H1 (cell line): ENCODE data around the gene HOXB9. TPM values are rescaled to one million over a fixed set of nuclear protein-coding genes. Genes with fewer than 3 reads are reported as not detected.
A peak's percentile ranks its signal among the peaks of the same experiment; 100 is the strongest.

ENCODE experiments used
- CTCF ChIA-PET: fragments of 300-600 bp; sonication (Branson Sonifier 250); formaldehyde crosslinking; loops from one replicate; lab custom pipeline; 2021; ENCODE audit not compliant: partially characterized antibody; lab: Charles Lee
- POLR2A ChIA-PET: fragments of 300-600 bp; sonication (Branson Sonifier 250); formaldehyde crosslinking; loops from one replicate; lab custom pipeline; 2021; ENCODE audit warnings: inconsistent platforms; ENCODE audit not compliant: partially characterized antibody; lab: Charles Lee
- DNase-seq, 2 experiments: peaks; one replicate each; pipeline versions ENCODE4 v3.0.0 to v3.0.0-alpha.2; 2010 to 2022; ENCODE audit warnings: low spot score in 2 of 2, low read depth in 1 of 2, mixed read lengths in 1 of 2
- FAIRE-seq: peaks from 2 replicates; lab custom pipeline; 2011; peaks lifted over from hg19 to GRCh38; lab: Jason Lieb, UNC
- H2AFZ ChIP-seq: 2 replicates; pipeline ENCODE4 v1.8.1; 2012; ENCODE audit warnings: low read length, inconsistent platforms
- H2AK5ac ChIP-seq: 2 replicates; pipeline ENCODE4 v1.6.1; 2013; ENCODE audit warnings: low read depth, low read length
- H2BK120ac ChIP-seq: replicated peaks from 2 replicates; pipeline ENCODE3; 2013; ENCODE audit warnings: low read depth, low read length, inconsistent platforms
- H2BK12ac ChIP-seq: 2 replicates; pipeline ENCODE4 v1.6.1; 2013; ENCODE audit warnings: low read depth, low read length
- H2BK15ac ChIP-seq: 2 replicates; pipeline ENCODE4 v1.6.1; 2013; ENCODE audit warnings: low read length
- H2BK20ac ChIP-seq: 2 replicates; pipeline ENCODE4 v1.6.1; 2013; ENCODE audit warnings: low read length
- H2BK5ac ChIP-seq: 2 replicates; pipeline ENCODE4 v1.6.1; 2013; ENCODE audit warnings: low read depth, low read length
- H3K14ac ChIP-seq: 2 replicates; pipeline ENCODE4 v1.6.1; 2013; ENCODE audit warnings: inconsistent platforms; ENCODE audit not compliant: insufficient read length
- H3K18ac ChIP-seq: 2 replicates; pipeline ENCODE4 v1.6.1; 2013; ENCODE audit warnings: low read length; ENCODE audit errors: extremely low read depth
- H3K23ac ChIP-seq: 2 replicates; pipeline ENCODE4 v1.6.1; 2013; ENCODE audit warnings: inconsistent platforms; ENCODE audit not compliant: insufficient read length
- H3K23me2 ChIP-seq: 2 replicates; pipeline ENCODE4 v1.6.1; 2013; ENCODE audit warnings: low read depth, low read length
- H3K27ac ChIP-seq: 2 replicates; pipeline ENCODE4 v1.6.1; 2011; ENCODE audit warnings: low read depth, low read length, inconsistent platforms
- H3K27me3 ChIP-seq, 4 experiments: replicated peaks in 1 of 4; 1 replicate in 1 of 4; 2 replicates in 3 of 4; pipeline versions ENCODE4 v1.6.1 to v1.8.1; 2011 to 2013; ENCODE audit warnings: low read length in 3 of 4, mild to moderate bottlenecking in 3 of 4, inconsistent platforms in 2 of 4, mixed read lengths in 2 of 4, moderate library complexity in 1 of 4; ENCODE audit not compliant: control insufficient read depth in 3 of 4, insufficient read depth in 3 of 4; ENCODE audit errors: extremely low read depth in 1 of 4
- H3K36me3 ChIP-seq, 4 experiments: 2 replicates each; pipeline versions ENCODE4 v1.6.1 to v1.8.1; 2011 to 2013; ENCODE audit warnings: mild to moderate bottlenecking in 4 of 4, low read length in 3 of 4, moderate library complexity in 2 of 4, control low read depth in 1 of 4, inconsistent platforms in 1 of 4; ENCODE audit not compliant: insufficient read depth in 4 of 4, control insufficient read depth in 2 of 4
- H3K4ac ChIP-seq: replicated peaks from 2 replicates; pipeline ENCODE3; 2013; ENCODE audit warnings: low read length, low read depth, mixed read lengths, inconsistent platforms; ENCODE audit not compliant: insufficient read length
- H3K4me1 ChIP-seq, 4 experiments: replicated peaks in 1 of 4; 1 replicate in 1 of 4; 2 replicates in 3 of 4; pipeline versions ENCODE4 v1.6.1 to v1.8.1; 2011 to 2013; ENCODE audit warnings: low read length in 3 of 4, inconsistent platforms in 2 of 4, mixed read lengths in 1 of 4; ENCODE audit not compliant: insufficient read depth in 4 of 4, control insufficient read depth in 3 of 4
- H3K4me2 ChIP-seq, 2 experiments: 2 replicates each; pipeline versions ENCODE4 v1.6.1 to v1.8.1; 2011 to 2013; ENCODE audit warnings: low read depth in 2 of 2, low read length in 2 of 2, control low read depth in 1 of 2, inconsistent platforms in 1 of 2, mild to moderate bottlenecking in 1 of 2; ENCODE audit not compliant: insufficient read depth in 1 of 2
- H3K4me3 ChIP-seq, 4 experiments: fragments of 200-600, 300-600 bp in 1 of 4; sonication (generic), shearing (Covaris generic), sonication (Bioruptor Twin) in 1 of 4; 2 replicates each; pipeline versions ENCODE4 v1.5.1 to v1.8.1; 2011 to 2016; ENCODE audit warnings: low read length in 4 of 4, low read depth in 3 of 4, control low read depth in 2 of 4, inconsistent platforms in 2 of 4, mild to moderate bottlenecking in 2 of 4, mixed read lengths in 1 of 4, moderate library complexity in 1 of 4; ENCODE audit not compliant: insufficient read depth in 2 of 4; ENCODE audit errors: extremely low read depth in 1 of 4
- H3K56ac ChIP-seq: replicated peaks from 2 replicates; pipeline ENCODE3; 2013; ENCODE audit warnings: low read depth, mild to moderate bottlenecking, mixed read lengths, low read length, inconsistent platforms; ENCODE audit not compliant: insufficient read length
- H3K79me1 ChIP-seq: 2 replicates; pipeline ENCODE4 v1.6.1; 2013; ENCODE audit warnings: low read depth, low read length, control low read depth
- H3K79me2 ChIP-seq, 2 experiments: 2 replicates each; pipeline versions ENCODE4 v1.6.1 to v1.8.1; 2012 to 2013; ENCODE audit warnings: low read length in 2 of 2, mild to moderate bottlenecking in 2 of 2, inconsistent platforms in 1 of 2; ENCODE audit not compliant: insufficient read depth in 2 of 2, control insufficient read depth in 1 of 2
- H3K9ac ChIP-seq, 4 experiments: replicated peaks in 1 of 4; 1 replicate in 1 of 4; 2 replicates in 3 of 4; pipeline versions ENCODE4 v1.6.1 to v1.8.1; 2011 to 2013; ENCODE audit warnings: low read depth in 3 of 4, low read length in 3 of 4, control low read depth in 2 of 4, mild to moderate bottlenecking in 2 of 4, moderate library complexity in 2 of 4, inconsistent platforms in 1 of 4; ENCODE audit errors: extremely low read depth in 1 of 4
- H3K9me3 ChIP-seq, 2 experiments: 2 replicates each; pipeline versions ENCODE4 v1.6.1 to v1.8.1; 2012 to 2013; ENCODE audit warnings: mild to moderate bottlenecking in 2 of 2, moderate library complexity in 2 of 2, control low read depth in 1 of 2, inconsistent platforms in 1 of 2, low read depth in 1 of 2, low read length in 1 of 2, mixed read lengths in 1 of 2; ENCODE audit not compliant: insufficient read depth in 2 of 2
- H4K20me1 ChIP-seq, 2 experiments: replicated peaks in 1 of 2; 2 replicates each; pipeline versions ENCODE3 to v1.8.1; 2011 to 2013; ENCODE audit warnings: inconsistent platforms in 2 of 2, low read length in 2 of 2, mild to moderate bottlenecking in 1 of 2; ENCODE audit not compliant: insufficient read depth in 2 of 2, control insufficient read depth in 1 of 2
- H4K5ac ChIP-seq: 2 replicates; pipeline ENCODE4 v1.6.1; 2013; ENCODE audit warnings: low read length, low read depth, mixed read lengths, inconsistent platforms; ENCODE audit not compliant: insufficient read length
- H4K8ac ChIP-seq: 2 replicates; pipeline ENCODE4 v1.8.0; 2013; ENCODE audit warnings: mild to moderate bottlenecking, moderate library complexity, low read length, inconsistent platforms; ENCODE audit not compliant: insufficient read depth; ENCODE audit errors: extremely low read depth
- H4K91ac ChIP-seq: replicated peaks from 2 replicates; pipeline ENCODE3; 2013; ENCODE audit warnings: low read length, mixed read lengths, inconsistent platforms; ENCODE audit not compliant: insufficient read length
- ASH2L ChIP-seq: fragments of 200-600, 300-600 bp; sonication (generic); IDR thresholded peaks from one replicate; pipeline ENCODE4 v1.7.1; 2017; ENCODE audit warnings: low read length
- BACH1 ChIP-seq: IDR thresholded peaks from 2 replicates; pipeline ENCODE4 v1.6.1; 2012; ENCODE audit warnings: low read length, improper control_type of control experiment
- E2F6 ChIP-seq: IDR thresholded peaks from 2 replicates; pipeline ENCODE4 v1.6.1; 2012; ENCODE audit warnings: inconsistent platforms
- MAFK ChIP-seq: IDR thresholded peaks from 2 replicates; pipeline ENCODE4 v1.6.1; 2012; ENCODE audit warnings: low read depth, mild to moderate bottlenecking, improper control_type of control experiment, low read length
- MAX ChIP-seq: IDR thresholded peaks from 2 replicates; pipeline ENCODE4 v1.6.1; 2012; ENCODE audit warnings: inconsistent platforms
- PHF8 ChIP-seq: fragments of 200-600 bp; sonication (generic); conservative IDR thresholded peaks from 2 replicates; pipeline ENCODE4 v1.7.1; 2012; ENCODE audit warnings: low read depth, mild to moderate bottlenecking, inconsistent platforms, low read length, moderate library complexity
- SUZ12 ChIP-seq: fragments of 200-600 bp; sonication (generic); IDR thresholded peaks from 2 replicates; pipeline ENCODE4 v1.6.1; 2012; ENCODE audit warnings: mild to moderate bottlenecking, inconsistent platforms, low read length, moderate library complexity, mixed read lengths
- TBP ChIP-seq: IDR thresholded peaks from 2 replicates; pipeline ENCODE4 v1.6.1; 2011; ENCODE audit warnings: low read depth, low read length, improper control_type of control experiment
- TEAD4 ChIP-seq: IDR thresholded peaks from 2 replicates; pipeline ENCODE4 v1.6.1; 2012; ENCODE audit warnings: low read depth, low read length, inconsistent platforms, mixed read lengths
- YY1 ChIP-seq: IDR thresholded peaks from 2 replicates; pipeline ENCODE4 v1.6.1; 2011; ENCODE audit warnings: low read depth, mild to moderate bottlenecking, low read length
- WGBS, 2 experiments: shearing (Covaris generic) in 1 of 2; methylation state at CpG; one replicate each; pipeline versions ENCODE4 v1.1.6 to v1.1.7; 2013 to 2015; ENCODE audit warnings: low lambda C conversion rate in 2 of 2, mixed read lengths in 2 of 2, inconsistent platforms in 1 of 2, low coverage in 1 of 2, missing lambda C conversion rate in 1 of 2; ENCODE audit not compliant: insufficient replicate concordance in 2 of 2, insufficient coverage in 1 of 2, insufficient read length in 1 of 2; ENCODE audit errors: extremely low coverage in 1 of 2, missing lambda C conversion rate in 1 of 2; 5-methylcytosine and 5-hydroxymethylcytosine counted together
- polyA plus RNA-seq, 7 experiments: library from polyadenylated mRNA; depleted of rRNA in 3 of 7; stranded (reverse) in 5 of 7; unstranded in 2 of 7; fragments of >200 nt in 5 of 7; fragments of 200-250 nt in 2 of 7; gene quantifications; 1 replicate in 5 of 7; 2 replicates in 1 of 7; 4 replicates in 1 of 7; pipeline versions ENCODE4 v1.2.1 to v1.2.3, GENCODE V29; 2011 to 2013; ENCODE audit warnings: missing spikeins in 2 of 7, mixed read lengths in 2 of 7
- total RNA-seq: library from RNA; stranded (reverse); fragmentation: NEBNext Ultra II Directional; extraction: Animal tissue kit (Norgen Biotek cat#: 25700); gene quantifications from 2 replicates; pipeline ENCODE4 v1.2.1, GENCODE V29; 2021

The HOXB9 gene
- total and polyA plus RNA-seq, 2 of the 8 experiments (the other 6 are each of a cell fraction or from before 2014, with no cell fraction given): not detected

GRCh38 chr17:48636177-48637018, 10.2 kb upstream of the HOXB9 start:
- Histone ChIP-seq H2AFZ (no peak overlapping the region), H4K20me1 (peaks cover 26% of the 10 kb centered on the region in 2 experiments), H4K8ac (no peak overlapping the region), H4K91ac (no peak overlapping the region), H3K27ac (no peak overlapping the region), H3K23me2 (0 out of 2 replicates have a peak, but pooled peaks cover 2% of the 10 kb centered on the region), H2BK20ac (no peak overlapping the region), H2BK120ac (no peak overlapping the region), H2BK5ac (no peak overlapping the region), H3K23ac (no peak overlapping the region), H3K56ac (no peak overlapping the region), H3K14ac (no peak overlapping the region), H3K36me3 (peaks cover 0 to 6% (median 0%) of the 10 kb centered on the region in 4 experiments; a peak in 1 of 8 replicates), H2AK5ac (no peak overlapping the region), H3K4me1 (peaks cover 0 to 5% (median 1%) of the 10 kb centered on the region in 4 experiments; a peak in 3 of 7 replicates), H3K9me3 (no peaks in the 10 kb centered on the region), H3K79me1 (no peaks in the 10 kb centered on the region), H2BK15ac (no peak overlapping the region), H3K4me2 (no peak overlapping the region), H4K5ac (no peak overlapping the region), H3K4ac (no peak overlapping the region), H3K9ac (no peak overlapping the region), H3K4me3 (peak overlapping the region in 1 of 4 experiments; percentile 13; a peak in 1 of 8 replicates), H3K27me3 (peaks cover 98 to 100% (median 99%) of the 10 kb centered on the region in 4 experiments), H2BK12ac (no peak overlapping the region), H3K79me2 (no peaks in the 10 kb centered on the region), H3K18ac (no peak overlapping the region)
- POLR2A ChIA-PET: interaction anchor here (1.0 kb wide), 1 partner anchor 10 kb away, joined by 3 read pairs; no protein-coding TSS in a partner anchor
- 4% methylated on average over 32 of the region's 39 CpGs; no CpG with 5 or more reads in 1 of the 2 experiments for WGBS, 2 experiments
- DNase-seq (peak; percentile 85 to 98), FAIRE-seq (no peak)
- CTCF ChIA-PET: interaction anchor here (0.6 to 2.8 kb wide), 54 partner anchors 8 to 400 kb away, joined by 3 to 17 read pairs (median 4); partner anchors contain the start of genes HOXB3, HOXB8 and HOXB9
- TF ChIP-seq TEAD4 (0 out of 2 replicates have a peak, but pooled peaks have one; percentile 13), MAFK (no peak), ASH2L (peak; percentile 65), SUZ12 (peak; percentile 79), TBP (peak; percentile 68; the same call in 1 of the 2 replicates), E2F6 (peak; percentile 47; the same call in 1 of the 2 replicates), BACH1 (no peak; the same call in 1 of the 2 replicates), PHF8 (no peak), MAX (peak; percentile 61), YY1 (peak; percentile 44; the same call in 1 of the 2 replicates)
